Body of pancreas (tissue), 4 donors: ENCODE data around the gene PDE3A.

ENCODE experiments used
- POLR2A ChIP-seq, 3 donors: fragments of 450-650 bp; IDR thresholded peaks; one replicate each; pipeline ENCODE4 v1.6.1; 2016; ENCODE audit warnings: antibody characterized with exemption in 3 of 3, mild to moderate bottlenecking in 2 of 3
- TF ChIP-seq, protein P1 (sequence below), 7 experiments: fragments of 450-650 bp in 4 of 7; fragments of 200-600 bp in 3 of 7; sonication (generic) in 3 of 7; IDR thresholded peaks; one replicate each; pipeline ENCODE4 v1.5.1; 2016 to 2019; ENCODE audit warnings: antibody characterized with exemption in 7 of 7

GRCh38 chr12:20491290-20491689 lies 123.0 kb downstream of the PDE3A start:
- TF ChIP-seq, protein P1, sequence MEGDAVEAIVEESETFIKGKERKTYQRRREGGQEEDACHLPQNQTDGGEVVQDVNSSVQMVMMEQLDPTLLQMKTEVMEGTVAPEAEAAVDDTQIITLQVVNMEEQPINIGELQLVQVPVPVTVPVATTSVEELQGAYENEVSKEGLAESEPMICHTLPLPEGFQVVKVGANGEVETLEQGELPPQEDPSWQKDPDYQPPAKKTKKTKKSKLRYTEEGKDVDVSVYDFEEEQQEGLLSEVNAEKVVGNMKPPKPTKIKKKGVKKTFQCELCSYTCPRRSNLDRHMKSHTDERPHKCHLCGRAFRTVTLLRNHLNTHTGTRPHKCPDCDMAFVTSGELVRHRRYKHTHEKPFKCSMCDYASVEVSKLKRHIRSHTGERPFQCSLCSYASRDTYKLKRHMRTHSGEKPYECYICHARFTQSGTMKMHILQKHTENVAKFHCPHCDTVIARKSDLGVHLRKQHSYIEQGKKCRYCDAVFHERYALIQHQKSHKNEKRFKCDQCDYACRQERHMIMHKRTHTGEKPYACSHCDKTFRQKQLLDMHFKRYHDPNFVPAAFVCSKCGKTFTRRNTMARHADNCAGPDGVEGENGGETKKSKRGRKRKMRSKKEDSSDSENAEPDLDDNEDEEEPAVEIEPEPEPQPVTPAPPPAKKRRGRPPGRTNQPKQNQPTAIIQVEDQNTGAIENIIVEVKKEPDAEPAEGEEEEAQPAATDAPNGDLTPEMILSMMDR (IDR thresholded peaks at IDR 0.05): no peak
- TF ChIP-seq POLR2A (IDR thresholded peaks at IDR 0.05): no peak
